ENCODE data around the gene ZNF141. TPM values are rescaled to one million over a fixed set of nuclear protein-coding genes. Genes with fewer than 3 reads are reported as not detected.

Gene ZNF141
- 19.9 and 20.2 TPM in 2 replicates for total RNA-seq

DNA sequence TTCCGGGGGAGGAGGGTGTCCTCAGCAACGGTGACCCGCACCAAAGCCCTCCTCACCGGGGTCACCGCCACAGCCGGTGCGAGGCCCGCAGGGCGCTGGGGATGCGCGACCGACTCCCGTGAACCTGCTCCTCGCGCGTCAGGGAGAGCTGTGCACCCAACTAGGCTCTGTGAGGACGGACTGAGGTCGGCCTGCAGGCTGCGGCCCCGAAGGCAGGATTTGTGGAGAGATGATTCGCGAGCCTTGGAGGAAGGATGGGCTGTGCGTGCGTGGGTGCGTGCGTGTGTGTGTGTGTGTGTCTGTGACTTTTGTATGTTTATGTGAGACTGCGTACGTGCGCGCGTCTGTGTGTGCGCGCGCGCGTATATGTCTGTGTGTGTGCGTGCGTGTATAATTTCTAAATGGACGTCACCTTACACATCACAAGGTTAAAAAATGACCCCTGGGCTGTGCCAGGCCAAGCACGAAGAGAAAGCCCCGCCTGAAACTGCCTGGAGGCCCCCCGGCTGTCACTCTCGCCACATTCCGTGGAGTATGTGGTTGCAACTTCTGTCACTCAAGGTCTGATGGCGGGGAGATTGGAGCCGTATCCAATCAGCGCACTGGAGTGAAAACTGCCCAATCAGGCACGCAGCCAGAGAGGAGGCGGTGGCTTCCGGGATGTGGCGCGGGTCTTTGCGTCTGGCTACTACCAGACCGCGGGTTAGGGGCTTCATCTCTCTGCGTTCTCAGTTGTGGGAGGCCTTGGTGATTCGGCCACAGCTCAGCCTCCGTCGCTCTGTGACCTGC is at the start of gene ZNF141:
Gene ZNF141, plus strand, starts transcription at position 672 of the 789 bp plus-strand sequence. CDS start 170 bp downstream, outside the sequence.

GRCh38 chr4:304969-305680 is 32.5 kb upstream of the ZNF141 start, which contains the start of gene ZNF732:
TSS of gene ZNF732 (minus strand) at chr4:305474. CDS start at chr4:305310, 164 bp downstream.

Small RNAs within 50 kb of the gene (small RNA-seq; reads per million reads assigned to genes)
- gene AC079140.2 (0.49 reads per million), gene MIR571 (not detected), gene ZNF519P4 (not detected)

Other genes with a start within 250 kb of the ZNF141 start
- 7.4 and 12.6 TPM in 2 replicates for gene ZNF718, start 213.3 kb upstream of the ZNF141 start, total RNA-seq
- gene ZNF732, start 32.3 kb upstream of the ZNF141 start, total RNA-seq: 1.6 and 3.2 TPM in 2 replicates
- 28.6 and 28.7 TPM in 2 replicates for gene ZNF721, start 161.3 kb downstream of the ZNF141 start, total RNA-seq
- gene PIGG, start 161.4 kb downstream of the ZNF141 start, total RNA-seq: 40.9 and 44.4 TPM in 2 replicates
- not detected in 2 replicates for gene TMEM271, start 238.5 kb downstream of the ZNF141 start, total RNA-seq